ENCODE measurements around the gene MAPK9.

The MAPK9 gene

DNA sequence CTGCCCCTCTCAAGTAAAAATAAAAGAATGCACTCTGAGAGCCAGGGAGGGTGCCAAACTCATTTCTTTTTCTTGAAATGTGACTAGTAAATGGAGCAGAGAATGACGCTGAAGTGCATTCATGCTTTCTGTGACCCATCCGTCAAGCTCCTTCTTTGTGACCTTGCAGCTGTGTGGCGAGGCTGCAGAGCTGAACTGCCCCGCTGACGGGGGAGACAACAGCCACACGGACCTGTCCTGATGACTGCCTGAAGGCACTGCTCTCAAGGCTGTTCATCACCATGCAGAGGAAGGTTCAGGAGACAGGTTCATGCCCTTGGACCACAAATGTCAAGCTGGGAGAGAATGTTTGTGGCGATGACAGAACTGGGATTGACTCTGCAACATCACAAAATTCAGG, 61.9 kb downstream of the MAPK9 start:
- TF ChIP-seq, protein P1, sequence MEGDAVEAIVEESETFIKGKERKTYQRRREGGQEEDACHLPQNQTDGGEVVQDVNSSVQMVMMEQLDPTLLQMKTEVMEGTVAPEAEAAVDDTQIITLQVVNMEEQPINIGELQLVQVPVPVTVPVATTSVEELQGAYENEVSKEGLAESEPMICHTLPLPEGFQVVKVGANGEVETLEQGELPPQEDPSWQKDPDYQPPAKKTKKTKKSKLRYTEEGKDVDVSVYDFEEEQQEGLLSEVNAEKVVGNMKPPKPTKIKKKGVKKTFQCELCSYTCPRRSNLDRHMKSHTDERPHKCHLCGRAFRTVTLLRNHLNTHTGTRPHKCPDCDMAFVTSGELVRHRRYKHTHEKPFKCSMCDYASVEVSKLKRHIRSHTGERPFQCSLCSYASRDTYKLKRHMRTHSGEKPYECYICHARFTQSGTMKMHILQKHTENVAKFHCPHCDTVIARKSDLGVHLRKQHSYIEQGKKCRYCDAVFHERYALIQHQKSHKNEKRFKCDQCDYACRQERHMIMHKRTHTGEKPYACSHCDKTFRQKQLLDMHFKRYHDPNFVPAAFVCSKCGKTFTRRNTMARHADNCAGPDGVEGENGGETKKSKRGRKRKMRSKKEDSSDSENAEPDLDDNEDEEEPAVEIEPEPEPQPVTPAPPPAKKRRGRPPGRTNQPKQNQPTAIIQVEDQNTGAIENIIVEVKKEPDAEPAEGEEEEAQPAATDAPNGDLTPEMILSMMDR (IDR thresholded peaks at IDR 0.05; ENCODE audit: control insufficient read depth, insufficient read depth, low read depth, low read length, missing control alignments) = no peak
- H3K4me3 ChIP-seq (ENCODE audit: control insufficient read depth, low read depth, low read length) = no peak overlapping the region
- DNase-seq (ENCODE audit: low read depth) = no peak

DNA sequence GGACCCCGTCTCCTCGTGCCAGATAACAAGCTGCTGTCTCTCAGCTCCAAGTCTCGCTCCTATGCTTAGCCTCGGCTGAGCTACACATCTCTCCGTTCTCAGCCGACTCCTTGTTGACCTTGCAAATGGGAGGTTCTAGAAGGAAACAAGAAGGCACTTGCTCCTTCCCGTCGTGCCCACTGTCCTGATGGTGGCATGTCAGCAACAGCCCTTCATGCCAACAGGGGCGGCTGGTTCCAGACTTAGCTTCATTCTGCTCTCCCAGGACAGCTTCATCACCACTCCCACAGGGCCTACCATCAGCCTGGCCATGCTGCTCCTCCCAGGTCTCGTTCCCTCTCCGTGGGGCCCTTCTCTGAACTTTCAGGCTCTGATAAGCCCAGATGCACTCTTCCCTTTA, 69.8 kb downstream of the MAPK9 start:
- no peak for DNase-seq (ENCODE audit: low read depth)
- H3K4me3 ChIP-seq (ENCODE audit: control insufficient read depth, low read depth, low read length) = no peak overlapping the region
- TF ChIP-seq, protein P1 (IDR thresholded peaks at IDR 0.05; ENCODE audit: control insufficient read depth, insufficient read depth, low read depth, low read length, missing control alignments) = no peak

DNA sequence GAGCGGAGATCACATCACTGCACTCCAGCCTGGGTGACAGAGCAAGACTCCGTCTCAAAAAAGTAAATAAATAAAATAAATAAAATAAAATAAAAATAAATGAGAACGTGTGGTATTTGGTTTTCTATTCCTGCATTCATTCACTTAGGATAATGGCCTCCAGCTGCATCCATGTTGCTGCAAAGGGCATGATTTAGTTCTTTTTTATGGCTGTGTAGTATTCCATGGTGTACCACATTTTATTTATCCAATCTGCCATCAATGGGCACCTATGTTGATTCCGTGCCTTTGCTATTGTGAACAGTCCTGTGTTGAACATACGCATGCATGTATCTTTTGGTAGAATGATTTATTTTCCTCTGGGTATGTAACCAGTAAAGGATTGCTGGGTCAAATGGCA, 74.1 kb downstream of the MAPK9 start:
- TF ChIP-seq, protein P1 (IDR thresholded peaks at IDR 0.05; ENCODE audit: control insufficient read depth, insufficient read depth, low read depth, low read length, missing control alignments) = no peak
- no peak overlapping the region for H3K4me3 ChIP-seq (ENCODE audit: control insufficient read depth, low read depth, low read length)
- DNase-seq (ENCODE audit: low read depth) = no peak

DNA sequence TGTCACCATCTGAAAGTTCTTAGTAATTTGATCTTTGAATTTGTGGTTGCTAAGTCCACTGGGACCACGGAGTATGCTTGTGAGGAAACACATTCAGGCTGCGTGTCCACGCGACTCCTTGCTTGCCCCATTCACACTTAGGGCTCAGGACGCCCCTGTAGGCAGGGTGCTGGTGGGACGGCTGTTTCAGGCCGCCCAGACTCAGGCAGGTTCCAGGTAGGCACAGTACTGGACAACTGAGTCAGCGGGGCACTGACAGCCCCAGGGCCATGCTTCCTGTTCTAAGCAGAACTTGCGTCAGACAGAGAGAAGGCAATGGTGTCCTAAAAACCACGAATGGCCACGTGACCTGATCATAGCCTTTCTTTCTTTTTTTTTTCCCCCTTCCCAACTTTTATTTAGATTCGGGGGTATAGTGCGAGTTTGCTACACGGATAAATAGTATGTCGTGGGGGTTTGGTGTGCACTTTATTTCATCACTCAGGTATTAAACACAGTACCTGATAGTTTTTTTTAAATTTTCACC, 75.2 kb downstream of the MAPK9 start:
- no peak for DNase-seq (ENCODE audit: low read depth)
- no peak overlapping the region for H3K4me3 ChIP-seq (ENCODE audit: control insufficient read depth, low read depth, low read length)
- TF ChIP-seq, protein P1 (IDR thresholded peaks at IDR 0.05; ENCODE audit: control insufficient read depth, insufficient read depth, low read depth, low read length, missing control alignments) = no peak

DNA sequence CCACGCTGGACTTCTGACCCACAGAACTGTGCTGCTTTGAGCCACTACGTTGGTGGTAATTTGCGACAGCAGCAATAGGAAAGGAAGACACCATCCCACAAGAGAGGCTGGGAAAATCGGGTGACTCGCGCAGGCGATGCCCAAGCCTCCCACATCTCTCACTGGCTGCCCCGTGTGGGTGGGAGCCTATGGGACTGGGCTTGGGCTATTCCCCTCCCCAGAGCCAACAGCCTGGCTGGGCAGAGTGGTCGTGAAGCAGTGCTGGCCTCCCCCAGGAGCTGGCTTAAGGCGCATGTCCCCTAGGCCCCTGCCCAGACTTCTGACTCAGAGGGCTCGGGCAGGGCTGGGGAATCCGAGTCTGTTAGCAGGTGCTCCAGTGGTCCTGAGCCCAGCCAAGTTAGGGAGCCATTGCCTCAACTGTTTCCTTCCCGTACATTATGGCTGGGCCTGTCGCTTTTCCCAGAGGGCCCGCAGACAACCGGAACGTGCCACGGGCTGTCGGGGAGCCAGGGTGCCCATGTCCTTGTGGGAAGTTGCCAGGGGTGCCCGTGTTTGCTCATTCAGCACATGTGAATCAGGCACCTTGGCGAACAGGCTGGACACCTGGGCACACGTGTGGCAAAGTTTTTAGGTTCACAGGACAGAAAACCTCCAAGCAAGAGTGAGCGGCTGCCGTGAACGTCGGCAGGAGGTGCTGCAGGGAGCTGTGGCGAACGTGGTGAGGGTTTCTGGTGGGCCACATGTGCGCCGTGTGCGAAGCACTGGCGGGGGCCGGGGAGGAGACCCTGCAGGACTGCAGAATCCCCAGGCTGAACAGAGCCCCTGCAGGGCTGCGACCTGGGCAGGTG, 75.9 kb downstream of the MAPK9 start:
- DNase-seq (ENCODE audit: low read depth) = no peak
- TF ChIP-seq, protein P1 (IDR thresholded peaks at IDR 0.05; ENCODE audit: control insufficient read depth, insufficient read depth, low read depth, low read length, missing control alignments) = no peak
- no peak overlapping the region for H3K4me3 ChIP-seq (ENCODE audit: control insufficient read depth, low read depth, low read length)

DNA sequence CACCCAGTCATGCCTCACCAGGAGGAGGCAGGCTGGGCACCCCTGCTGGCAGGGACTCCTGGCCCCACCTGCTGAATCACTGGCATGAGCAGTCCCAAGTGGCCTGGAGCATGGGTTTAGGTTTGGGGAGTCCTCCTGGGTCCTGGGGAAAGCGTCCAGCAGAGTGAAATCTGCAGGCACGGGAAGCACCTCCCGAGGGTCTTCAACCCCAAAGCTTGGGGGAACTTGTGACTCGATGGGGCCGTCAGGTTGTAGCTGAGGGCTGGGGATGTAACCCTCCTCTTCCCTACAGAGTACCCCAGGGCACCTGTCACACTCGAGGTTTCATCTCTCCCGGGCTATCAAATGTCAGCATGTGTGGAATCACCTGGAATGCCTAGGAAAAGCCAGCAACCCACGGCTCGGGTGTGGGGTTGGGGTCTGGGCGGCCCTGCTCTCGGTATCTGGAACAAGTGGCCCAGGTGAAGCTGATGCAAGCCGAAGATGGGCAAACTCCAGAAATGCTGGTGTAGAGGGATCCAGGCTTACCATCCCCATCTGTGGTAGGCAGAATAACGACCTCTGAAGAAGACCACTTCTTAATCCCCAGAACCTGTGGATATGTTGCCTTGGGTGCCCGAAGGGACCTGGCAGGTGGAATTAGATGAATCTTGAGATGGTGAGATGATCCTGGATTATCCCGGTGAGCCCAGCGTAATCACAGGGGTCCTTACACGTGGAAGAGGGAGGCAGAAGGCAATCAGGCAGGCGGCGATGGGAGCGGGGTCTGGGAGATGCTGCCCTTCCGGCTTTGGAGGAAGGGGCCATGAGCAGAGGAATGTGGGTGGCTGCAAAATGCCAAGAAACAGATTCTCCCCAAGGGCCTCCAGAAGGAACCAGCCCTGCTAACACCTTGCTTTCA, 76.8 kb downstream of the MAPK9 start:
- no peak overlapping the region for H3K4me3 ChIP-seq (ENCODE audit: control insufficient read depth, low read depth, low read length)
- TF ChIP-seq, protein P1 (IDR thresholded peaks at IDR 0.05; ENCODE audit: control insufficient read depth, insufficient read depth, low read depth, low read length, missing control alignments) = no peak
- DNase-seq (ENCODE audit: low read depth) = no peak

Data from AG09309 (cell line).